BLaER1 treated with 17β-estradiol and CSF1 and Interleukin-3, amounts not matched to agents 10 nM and 100 nM (cell line): Measurements from ENCODE around the gene LRSAM1.

Experiments used
- H3K27ac ChIP-seq, 11 experiments: shearing (Covaris generic); formaldehyde crosslinking; 2 replicates each; pipeline ENCODE4 v1.8.1; 2022
- H3K27me3 ChIP-seq, 11 experiments: shearing (Covaris generic); formaldehyde crosslinking; 2 replicates each; pipeline ENCODE4 v1.8.1; 2022
- H3K36me3 ChIP-seq, 11 experiments: shearing (Covaris generic); formaldehyde crosslinking; 2 replicates each; pipeline ENCODE4 v1.8.1; 2022
- H3K4me1 ChIP-seq, 10 experiments: shearing (Covaris generic); formaldehyde crosslinking; 2 replicates each; pipeline ENCODE4 v1.8.1; 2022
- H3K4me2 ChIP-seq, 11 experiments: shearing (Covaris generic); formaldehyde crosslinking; 2 replicates each; pipeline ENCODE4 v1.8.1; 2022
- H3K4me3 ChIP-seq, 10 experiments: shearing (Covaris generic); formaldehyde crosslinking; 2 replicates each; pipeline ENCODE4 v1.8.1; 2022
- H3K9ac ChIP-seq, 11 experiments: shearing (Covaris generic); formaldehyde crosslinking; 2 replicates each; pipeline ENCODE4 v1.8.1; 2022
- H3K9me3 ChIP-seq, 11 experiments: shearing (Covaris generic); formaldehyde crosslinking; replicated peaks in 1 of 11; 2 replicates each; pipeline ENCODE4 v1.8.1; 2022
- H4K20me1 ChIP-seq, 11 experiments: shearing (Covaris generic); formaldehyde crosslinking; 2 replicates each; pipeline ENCODE4 v1.8.1; 2022
- Cebpa-rat ChIP-seq, 11 experiments: shearing (Covaris generic); IDR thresholded peaks; 2 replicates each; pipeline ENCODE4 v1.8.1; 2022

Gene LRSAM1

GRCh38 chr9:127448112-127448805 lies 3.1 kb upstream of the LRSAM1 start:
- H3K27ac ChIP-seq, result peak overlapping the region in 4 of 11 experiments; percentile 5 to 99 (median 98); a peak in 5 of 22 replicates
- TF ChIP-seq Cebpa-rat (IDR thresholded peaks at IDR 0.05), result no peak
- H3K4me2 ChIP-seq, result peak overlapping the region; percentile 91 to 100 (median 97)
- peak overlapping the region; percentile 87 to 100 (median 96); a peak in 19 of 20 replicates for H3K4me3 ChIP-seq
- H3K9me3 ChIP-seq, result peaks cover 12 to 55% (median 27%) of the 10 kb centered on the region in 11 experiments; a peak in 21 of 22 replicates
- peaks cover 51 to 78% (median 73%) of the 10 kb centered on the region in 11 experiments for H4K20me1 ChIP-seq
- H3K27me3 ChIP-seq, result no peaks in the 10 kb centered on the region
- peak overlapping the region; percentile 94 to 100 (median 98); a peak in 20 of 22 replicates for H3K9ac ChIP-seq
- peaks cover 68 to 76% (median 71%) of the 10 kb centered on the region in 11 experiments for H3K36me3 ChIP-seq
- peaks cover 31 to 67% (median 56%) of the 10 kb centered on the region in 10 experiments for H3K4me1 ChIP-seq

DNA sequence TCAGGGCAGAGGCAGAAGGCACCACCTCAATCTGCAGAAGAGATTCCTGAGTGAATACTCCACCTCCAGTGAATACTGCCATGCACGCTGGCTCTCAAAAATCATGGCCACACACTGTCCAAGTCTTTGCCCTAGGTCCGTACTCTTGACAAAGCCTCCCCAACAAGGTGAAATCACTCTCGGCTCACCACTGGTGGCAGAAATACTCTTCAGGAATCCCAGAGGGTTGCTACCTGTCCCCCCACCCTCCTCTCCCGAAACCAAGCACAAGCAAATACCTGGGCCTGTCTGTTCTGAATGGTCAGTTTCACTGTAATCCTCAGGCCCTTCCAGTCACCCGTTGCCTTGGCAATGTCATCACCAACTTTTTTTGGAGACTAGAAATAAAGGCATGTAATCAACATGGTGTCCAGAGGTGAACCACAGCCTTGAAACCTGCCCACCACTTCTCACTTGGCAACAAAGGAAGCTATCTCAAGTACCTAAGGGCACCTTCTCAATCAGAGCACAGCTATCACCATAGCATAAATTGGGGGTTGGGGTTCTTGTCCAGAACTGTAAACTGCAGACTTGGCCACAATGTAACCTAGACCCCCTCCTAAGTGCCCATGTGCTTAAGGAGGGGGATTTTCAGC lies 1.9 kb upstream of the LRSAM1 start:
- peak overlapping the region in 10 of 11 experiments; percentile 91 to 99 (median 96); a peak in 20 of 22 replicates for H3K27ac ChIP-seq
- TF ChIP-seq Cebpa-rat (IDR thresholded peaks at IDR 0.05), result no peak

GRCh38 chr9:127450243-127450760 lies 1.0 kb upstream of the LRSAM1 start:
- peaks cover 53 to 70% (median 55%) of the 10 kb centered on the region in 11 experiments for H3K36me3 ChIP-seq
- H3K4me3 ChIP-seq, result peak overlapping the region; percentile 87 to 100 (median 96)
- H3K9ac ChIP-seq, result peak overlapping the region; percentile 94 to 100 (median 98)
- peak overlapping the region; percentile 91 to 100 (median 97) for H3K4me2 ChIP-seq
- H3K27ac ChIP-seq, result peak overlapping the region; percentile 80 to 99 (median 95)
- peaks cover 32 to 58% (median 47%) of the 10 kb centered on the region in 10 experiments for H3K4me1 ChIP-seq
- H4K20me1 ChIP-seq, result peaks cover 51 to 58% (median 57%) of the 10 kb centered on the region in 11 experiments
- H3K27me3 ChIP-seq, result no peaks in the 10 kb centered on the region
- H3K9me3 ChIP-seq, result peaks cover 0 to 34% (median 12%) of the 10 kb centered on the region in 11 experiments; a peak in 18 of 22 replicates
- no peak for TF ChIP-seq Cebpa-rat (IDR thresholded peaks at IDR 0.05)

More for the DNA sequence above, 1.9 kb upstream of the LRSAM1 start:
- Histone ChIP-seq H3K9ac (peak overlapping the region; percentile 94 to 100 (median 98)), H3K4me1 (peaks cover 37 to 56% (median 47%) of the 10 kb centered on the region in 10 experiments), H4K20me1 (peaks cover 51 to 67% (median 65%) of the 10 kb centered on the region in 11 experiments), H3K4me3 (peak overlapping the region; percentile 87 to 100 (median 96)), H3K36me3 (peaks cover 61 to 76% (median 64%) of the 10 kb centered on the region in 11 experiments), H3K4me2 (peak overlapping the region; percentile 91 to 100 (median 97)), H3K27me3 (no peaks in the 10 kb centered on the region), H3K9me3 (peaks cover 8 to 43% (median 20%) of the 10 kb centered on the region in 11 experiments; a peak in 21 of 22 replicates)

- peaks cover 32 to 70% (median 56%) of the 10 kb centered on the region in 10 experiments for H3K4me1 ChIP-seq
- no peaks in the 10 kb centered on the region for H3K27me3 ChIP-seq
- peak overlapping the region; percentile 85 to 99 (median 91) for H3K4me2 ChIP-seq
- peak overlapping the region; percentile 94 to 100 (median 98) for H3K9ac ChIP-seq
- TF ChIP-seq Cebpa-rat (IDR thresholded peaks at IDR 0.05), result no peak
- H4K20me1 ChIP-seq, result peaks cover 44 to 46% (median 45%) of the 10 kb centered on the region in 11 experiments
- H3K4me3 ChIP-seq, result peak overlapping the region; percentile 87 to 100 (median 96)
- peaks cover 0 to 22% (median 0%) of the 10 kb centered on the region in 11 experiments; a peak in 8 of 22 replicates for H3K9me3 ChIP-seq
- H3K36me3 ChIP-seq, result peaks cover 41 to 58% (median 43%) of the 10 kb centered on the region in 11 experiments
- peak overlapping the region; percentile 80 to 99 (median 95) for H3K27ac ChIP-seq
Observed at GRCh38 chr9:127451608-127451857, 223 bp downstream of the LRSAM1 start.

GRCh38 chr9:127451858-127452656 lies 747 bp downstream of the LRSAM1 start:
- Histone ChIP-seq H4K20me1 (peaks cover 39 to 40% (median 40%) of the 10 kb centered on the region in 11 experiments), H3K27ac (peak overlapping the region; percentile 80 to 99 (median 95)), H3K27me3 (no peaks in the 10 kb centered on the region), H3K36me3 (peaks cover 36 to 56% (median 42%) of the 10 kb centered on the region in 11 experiments), H3K9ac (peak overlapping the region; percentile 94 to 100 (median 98)), H3K9me3 (peaks cover 0 to 17% (median 0%) of the 10 kb centered on the region in 11 experiments; a peak in 8 of 22 replicates), H3K4me1 (peaks cover 32 to 68% (median 52%) of the 10 kb centered on the region in 10 experiments), H3K4me3 (peak overlapping the region; percentile 87 to 100 (median 96)), H3K4me2 (peak overlapping the region; percentile 85 to 99 (median 91))
- no peak for TF ChIP-seq Cebpa-rat (IDR thresholded peaks at IDR 0.05)

- no peak for TF ChIP-seq Cebpa-rat (IDR thresholded peaks at IDR 0.05)
- no peak overlapping the region for H3K27ac ChIP-seq
- no peaks in the 10 kb centered on the region for H3K27me3 ChIP-seq
- H3K4me1 ChIP-seq, result peaks cover 32 to 68% (median 46%) of the 10 kb centered on the region in 10 experiments
- peak overlapping the region; percentile 85 to 99 (median 91) for H3K4me2 ChIP-seq
- peaks cover 0 to 10% (median 0%) of the 10 kb centered on the region in 11 experiments; a peak in 6 of 22 replicates for H3K9me3 ChIP-seq
- H3K36me3 ChIP-seq, result peaks cover 30 to 56% (median 42%) of the 10 kb centered on the region in 11 experiments
- peaks cover 33 to 34% (median 33%) of the 10 kb centered on the region in 11 experiments for H4K20me1 ChIP-seq
- peak overlapping the region in 8 of 10 experiments; percentile 87 to 100 (median 96); a peak in 12 of 20 replicates for H3K4me3 ChIP-seq
- peak overlapping the region in 2 of 11 experiments; percentile 98; a peak in 1 of 22 replicates for H3K9ac ChIP-seq
Observed at GRCh38 chr9:127452691-127453090, 1.4 kb downstream of the LRSAM1 start.

- H3K4me3 ChIP-seq, result no peak overlapping the region
- peaks cover 17 to 48% (median 32%) of the 10 kb centered on the region in 11 experiments for H3K36me3 ChIP-seq
- H3K27me3 ChIP-seq, result no peaks in the 10 kb centered on the region
- peak overlapping the region in 10 of 11 experiments; percentile 9 to 75 (median 56); a peak in 15 of 22 replicates for H3K4me2 ChIP-seq
- no peaks in the 10 kb centered on the region for H3K9me3 ChIP-seq
- H3K27ac ChIP-seq, result peak overlapping the region in 7 of 11 experiments; percentile 18 to 51 (median 26); a peak in 8 of 22 replicates
- TF ChIP-seq Cebpa-rat (IDR thresholded peaks at IDR 0.05), result no peak
- H3K9ac ChIP-seq, result 0 out of 22 replicates have a peak overlapping the region, but pooled peaks of 1 of the 11 experiments have one; percentile 20
- H3K4me1 ChIP-seq, result peaks cover 10 to 51% (median 25%) of the 10 kb centered on the region in 10 experiments
- peaks cover 5 to 6% (median 6%) of the 10 kb centered on the region in 11 experiments for H4K20me1 ChIP-seq
Observed at GRCh38 chr9:127455324-127455992, 4.1 kb downstream of the LRSAM1 start.
